Amniotic epithelial cell (primary cell): ENCODE results near the gene OVOL2.
"Not testable (repeated sequence)": the region's sequence is repeated elsewhere in the genome, so short reads cannot be mapped to it uniquely, and the experiment has no call there.

Source experiments
- DNase-seq: peaks from one replicate; pipeline ENCODE4 v3.0.0-alpha.2; 2010; ENCODE audit warnings: low read depth

The OVOL2 gene

DNA sequence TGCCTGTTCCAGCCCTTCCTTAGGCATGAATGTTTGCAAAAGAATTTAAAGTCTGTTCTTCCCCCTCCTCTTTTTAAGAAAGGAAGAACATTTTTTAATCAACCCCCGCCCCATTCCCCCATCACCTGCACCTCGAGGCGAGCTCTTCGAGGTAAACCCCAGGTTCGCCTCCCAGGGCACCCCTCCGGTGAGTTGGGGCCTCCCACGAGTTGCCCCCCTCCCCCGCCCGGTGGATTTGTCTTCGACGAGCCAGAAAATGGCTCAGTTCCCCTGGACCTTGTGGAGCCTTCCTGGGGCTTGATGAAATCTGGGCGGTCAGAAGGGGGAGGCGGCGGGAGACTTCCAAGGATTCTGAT lies 256 bp upstream of the OVOL2 start:
- no peak for DNase-seq

GRCh38 chr20:18056174-18057100 lies 1.3 kb downstream of the OVOL2 start:
- DNase-seq: no peak

- DNase-seq: no peak
Measured at GRCh38 chr20:18055261-18055660, 2.5 kb downstream of the OVOL2 start.

DNA sequence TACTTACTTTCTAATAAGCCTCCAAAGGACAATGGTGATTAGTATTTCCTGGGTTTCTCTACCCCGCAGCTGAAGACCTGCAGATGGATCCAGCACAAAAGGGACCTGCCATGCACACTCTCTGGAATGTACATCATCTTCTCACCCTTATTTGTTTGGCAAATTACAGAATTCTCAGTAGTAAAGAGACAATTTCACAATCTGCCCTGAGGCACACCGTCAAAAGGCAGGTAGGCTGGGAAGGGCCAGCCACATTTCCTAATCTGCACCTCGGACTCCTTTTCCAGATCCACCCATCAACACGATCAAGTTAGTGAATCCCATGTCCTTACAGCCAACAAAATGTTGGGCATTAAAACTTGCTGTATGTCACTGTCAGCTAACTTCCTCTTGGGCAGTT lies 4.9 kb downstream of the OVOL2 start:
- DNase-seq: no peak

DNA sequence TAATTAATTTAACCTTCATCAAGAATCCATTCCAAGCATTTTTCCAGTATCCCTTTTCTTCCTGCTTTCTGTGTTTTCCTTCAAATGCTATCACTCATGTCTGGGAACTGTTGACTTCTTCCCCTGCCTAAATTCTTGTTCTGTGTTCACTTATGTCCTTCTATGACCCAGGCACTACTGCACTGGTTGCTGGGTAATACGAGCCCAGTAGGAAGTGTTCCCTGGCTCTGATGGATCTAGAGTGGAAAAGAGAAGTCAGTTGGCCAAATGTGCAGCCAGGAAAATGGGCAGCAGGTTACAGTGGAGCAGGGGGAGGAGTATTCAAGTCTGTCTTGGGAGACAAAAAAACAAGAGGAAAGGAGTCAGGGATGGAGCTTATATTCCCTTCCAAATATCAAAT lies 7.1 kb downstream of the OVOL2 start:
- DNase-seq: no peak

- DNase-seq: no peak
Measured at GRCh38 chr20:18048176-18048575, 9.5 kb downstream of the OVOL2 start.

DNA sequence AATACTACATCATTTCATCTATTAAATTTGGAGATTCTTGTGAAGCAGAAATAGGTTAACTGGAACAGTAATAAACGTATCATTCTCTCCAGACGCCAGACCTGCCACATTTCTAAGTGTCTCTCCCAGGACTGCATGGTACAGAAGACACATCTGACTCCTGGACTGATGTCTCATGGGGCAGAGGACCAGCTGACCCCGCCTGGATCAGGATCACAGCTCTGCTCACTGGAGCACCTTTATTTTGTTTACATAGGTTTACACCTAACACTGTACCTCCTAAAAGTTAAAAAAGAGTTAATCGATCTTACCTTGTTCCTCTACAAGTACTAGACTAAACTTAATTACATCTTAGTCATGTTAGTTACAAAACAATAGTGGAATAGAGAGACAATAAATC lies 11.2 kb downstream of the OVOL2 start:
- no peak for DNase-seq

DNA sequence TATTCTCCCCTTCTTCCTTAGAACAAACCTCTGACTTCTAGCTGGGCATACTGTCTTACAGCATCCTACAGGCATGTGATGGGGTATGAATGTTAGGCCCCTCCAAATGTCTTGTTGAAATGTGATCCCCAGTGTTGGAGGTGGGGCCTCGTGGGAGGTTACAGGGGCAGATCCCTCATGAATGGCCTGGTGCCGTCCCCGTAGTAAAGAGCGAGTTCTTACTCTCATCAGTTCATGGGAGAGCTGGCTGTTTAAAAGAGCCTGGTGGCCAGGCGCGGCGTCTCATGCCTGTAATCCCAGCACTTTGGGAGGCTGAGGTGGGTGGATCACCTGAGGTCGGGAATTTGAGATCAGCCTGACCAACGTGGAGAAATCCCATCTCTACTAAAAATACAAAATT lies 15.5 kb downstream of the OVOL2 start:
- no peak for DNase-seq

GRCh38 chr20:18041462-18041861 lies 16.3 kb downstream of the OVOL2 start:
- DNase-seq: no peak

DNA sequence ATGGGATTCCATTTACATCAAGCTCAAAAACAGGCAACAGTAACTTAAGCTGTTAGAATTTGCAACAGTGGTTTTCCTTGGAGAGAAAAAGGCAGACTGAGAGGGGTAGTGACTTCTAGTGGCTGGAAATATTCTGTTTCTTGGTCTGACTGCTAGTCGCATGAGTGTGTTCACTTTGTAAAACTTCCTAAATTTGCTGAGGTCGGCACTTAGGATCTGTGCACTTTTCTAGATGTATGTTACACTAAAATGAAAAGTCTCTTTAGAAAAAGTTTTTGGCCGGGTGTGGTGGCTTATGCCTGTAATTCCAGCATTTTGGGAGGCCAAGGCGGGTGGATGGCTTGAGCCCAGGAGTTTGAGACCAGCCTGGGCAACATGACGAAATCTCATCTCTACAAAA lies 18.7 kb downstream of the OVOL2 start:
- DNase-seq: no peak

GRCh38 chr20:18034039-18034438 lies 23.7 kb downstream of the OVOL2 start:
- DNase-seq: no peak

- no peak for DNase-seq
Measured at GRCh38 chr20:18032977-18033892, 24.5 kb downstream of the OVOL2 start.

DNA sequence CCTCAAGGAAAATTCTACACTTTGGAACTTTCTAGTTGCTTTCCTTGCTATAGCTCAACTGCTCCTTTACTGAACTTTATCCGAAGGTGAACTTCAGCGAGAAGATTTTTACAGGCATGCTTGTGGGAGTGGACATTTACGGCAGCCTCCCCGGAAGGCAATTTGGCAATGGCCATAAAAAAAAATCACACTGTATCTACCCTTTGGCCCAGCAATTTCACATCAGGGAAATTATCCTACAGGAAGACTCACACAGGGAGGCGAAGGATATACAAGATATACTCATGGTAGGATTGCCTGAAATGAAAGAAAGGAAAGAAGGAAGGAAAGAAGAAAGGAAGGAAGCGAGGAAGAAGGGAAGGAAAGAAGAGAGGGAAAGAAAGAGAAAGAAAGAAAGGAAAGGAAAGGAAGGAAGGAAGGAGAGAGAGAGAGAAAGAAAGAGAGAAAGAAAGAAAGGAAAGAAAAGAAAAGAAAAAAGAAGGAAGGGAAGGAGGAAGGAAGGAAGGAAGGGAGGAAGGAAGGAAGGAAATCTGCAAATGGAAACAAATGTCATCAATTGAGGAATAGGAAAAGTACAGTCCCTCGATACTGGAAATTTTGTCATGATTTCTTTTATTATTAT lies 25.7 kb downstream of the OVOL2 start:
- DNase-seq: no peak

- no peak for DNase-seq
Measured at GRCh38 chr20:18031050-18031449, 26.7 kb downstream of the OVOL2 start.

GRCh38 chr20:18030020-18030419 lies 27.7 kb downstream of the OVOL2 start:
- DNase-seq: no peak

DNA sequence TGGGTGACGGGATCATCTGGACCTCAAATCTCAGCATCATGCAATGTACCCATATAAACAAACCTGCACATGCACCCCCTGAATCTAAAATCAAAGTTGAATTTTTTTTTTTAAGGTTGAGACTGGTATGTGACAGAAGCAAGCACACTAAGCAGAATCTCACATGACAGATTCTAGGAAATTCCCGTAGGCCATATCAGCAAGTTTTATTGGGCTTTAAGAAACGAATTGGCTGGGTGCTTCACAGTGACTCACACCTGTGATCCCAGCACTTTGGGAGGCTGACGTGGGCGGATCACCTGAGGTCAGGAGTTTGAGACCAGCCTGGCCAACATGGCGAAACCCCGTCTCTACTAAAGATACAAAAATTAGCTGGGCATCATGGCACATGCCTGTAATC lies 30.7 kb downstream of the OVOL2 start:
- DNase-seq: not testable (repeated sequence)

GRCh38 chr20:18024606-18025127 lies 33.0 kb downstream of the OVOL2 start:
- no peak for DNase-seq

DNA sequence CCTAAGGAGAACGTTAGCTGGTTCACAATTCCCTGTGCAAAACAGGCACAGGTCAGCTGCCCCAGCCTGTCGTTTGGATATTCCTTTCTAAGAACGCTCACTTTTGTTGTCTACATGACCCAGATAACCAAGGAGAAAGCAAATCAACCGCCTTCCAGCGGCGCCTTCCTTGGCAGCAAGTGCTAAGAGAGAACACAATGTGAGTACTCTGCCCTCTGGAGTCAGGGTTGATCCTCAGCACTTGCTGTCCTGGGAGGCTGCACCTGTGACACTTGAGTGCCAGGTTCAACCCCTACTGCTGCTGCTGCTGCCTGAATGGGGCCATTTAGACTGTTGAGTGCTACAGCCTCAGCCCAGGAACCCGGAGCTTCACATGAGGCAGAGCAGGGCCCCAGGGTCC lies 36.8 kb downstream of the OVOL2 start:
- DNase-seq: no peak

DNA sequence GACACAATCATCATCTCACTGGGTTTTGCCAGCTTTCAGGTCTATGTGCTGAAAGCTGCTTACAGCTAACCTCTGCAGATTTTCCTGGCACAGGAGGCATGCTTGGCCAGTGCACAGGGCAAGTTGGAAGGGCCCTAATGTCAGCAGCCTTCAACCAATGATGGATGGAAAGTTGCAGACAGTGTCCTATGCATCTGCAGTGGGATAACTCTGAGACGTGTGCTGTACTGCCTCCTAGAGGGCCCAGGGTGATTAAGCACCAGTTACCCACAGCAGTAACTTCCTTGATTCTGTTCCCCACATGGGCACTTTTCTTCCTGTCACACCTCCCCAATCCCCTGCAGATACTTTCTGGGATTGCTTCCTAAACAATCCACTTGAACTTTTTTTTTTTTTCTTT lies 38.6 kb downstream of the OVOL2 start:
- peak; percentile 28 for DNase-seq

- DNase-seq: no peak
Measured at GRCh38 chr20:18018100-18018499, 39.6 kb downstream of the OVOL2 start.

GRCh38 chr20:18016772-18017171 lies 40.9 kb downstream of the OVOL2 start:
- no peak for DNase-seq

GRCh38 chr20:18014411-18014810 lies 43.3 kb downstream of the OVOL2 start:
- DNase-seq: no peak
